ENCODE results near the gene CERS1.

The CERS1 gene

GRCh38 chr19:18940769-18941627 lies 45.0 kb upstream of the CERS1 start, which contains the start of gene HOMER3:
Gene HOMER3, minus strand, starts transcription at chr19:18941217. Its CDS starts 2,235 bp downstream, at chr19:18938982.
- POLR2A ChIA-PET: no interaction called here
- Histone ChIP-seq H3K27ac (ENCODE audit: extremely low read depth, low read depth, low read length) (peak within 1 kb of the TSS; percentile 53; the same call in 1 of the 2 replicates), H3K9me3 (ENCODE audit: control insufficient read depth, insufficient read depth, low read depth, low read length) (no peaks in the 10 kb centered on the region), H3K4me1 (ENCODE audit: control insufficient read depth, insufficient read depth, low read length) (peaks cover 2% of the 10 kb centered on the region; the same call in 1 of the 2 replicates), H3K36me3 (ENCODE audit: control insufficient read depth in 2 of 2, insufficient read depth in 1 of 2, low read length in 2 of 2) (peaks cover 0 to 4% of the 10 kb centered on the region in 2 experiments; a peak in 2 of 3 replicates), H3K4me3 (ENCODE audit: low read depth, low read length) (peak within 1 kb of the TSS; percentile 62)
- CTCF ChIA-PET: interaction anchor here (1.1 kb wide), 1 partner anchor 25 kb away, joined by 3 read pairs; no protein-coding TSS in a partner anchor
- peak; percentile 41; the same call in 1 of the 2 replicates for TF ChIP-seq ZNF398 (tag by site-specific recombination; IDR thresholded peaks at IDR 0.05)
- TF ChIP-seq ZNF558 (tag by site-specific recombination; IDR thresholded peaks at IDR 0.05): no peak
- no peak for TF ChIP-seq ZNF555 (tag by site-specific recombination; conservative IDR thresholded peaks at IDR 0.05)
- TF ChIP-seq ZNF514 (tag by site-specific recombination; IDR thresholded peaks at IDR 0.05): no peak
- TF ChIP-seq TCF7L2 (IDR thresholded peaks at IDR 0.05; ENCODE audit: borderline replicate concordance, low read depth, low read length): no peak
- no peak for TF ChIP-seq ZFP37 (tag by site-specific recombination; IDR thresholded peaks at IDR 0.05)
- TF ChIP-seq ZNF335 (tag by site-specific recombination; conservative IDR thresholded peaks at IDR 0.05): peak; percentile 84
- TF ChIP-seq KLF17 (tag by site-specific recombination; IDR thresholded peaks at IDR 0.05): no peak
- no peak for TF ChIP-seq PRDM2 (tag by site-specific recombination; IDR thresholded peaks at IDR 0.05; ENCODE audit: borderline replicate concordance)
- TF ChIP-seq ZNF366 (tag by site-specific recombination; conservative IDR thresholded peaks at IDR 0.05): no peak
- no peak for TF ChIP-seq ZNF488 (tag by site-specific recombination; IDR thresholded peaks at IDR 0.05)
- no peak for TF ChIP-seq ZNF132 (tag by site-specific recombination; IDR thresholded peaks at IDR 0.05; ENCODE audit: borderline replicate concordance)
- no peak for TF ChIP-seq ZNF221 (tag by site-specific recombination; IDR thresholded peaks at IDR 0.05; ENCODE audit: borderline replicate concordance)
- TF ChIP-seq KLF9 (tag by site-specific recombination; IDR thresholded peaks at IDR 0.05; ENCODE audit: low read depth): no peak
- TF ChIP-seq ZNF654 (tag by site-specific recombination; IDR thresholded peaks at IDR 0.05; ENCODE audit: low read depth): no peak
- TF ChIP-seq ZNF843 (tag by site-specific recombination; IDR thresholded peaks at IDR 0.05): no peak
- no peak for TF ChIP-seq ZSCAN16 (tag by site-specific recombination; IDR thresholded peaks at IDR 0.05)
- no peak for TF ChIP-seq ZSCAN30 (tag by site-specific recombination; IDR thresholded peaks at IDR 0.05)
- no peak for TF ChIP-seq ZEB2 (tag by site-specific recombination; IDR thresholded peaks at IDR 0.05)
- no peak for TF ChIP-seq ZNF596 (tag by site-specific recombination; IDR thresholded peaks at IDR 0.05)
- no peak for TF ChIP-seq ZIC2 (tag by site-specific recombination; IDR thresholded peaks at IDR 0.05)
- TF ChIP-seq ZNF658 (tag by site-specific recombination; IDR thresholded peaks at IDR 0.05): no peak
- TF ChIP-seq ZBTB26 (tag by site-specific recombination; optimal IDR thresholded peaks at IDR 0.05): peak; percentile 40
- TF ChIP-seq ZBTB44 (tag by site-specific recombination; IDR thresholded peaks at IDR 0.05): no peak

Data from HEK293 (cell line).